PFSK-1 (cell line): ENCODE data around the gene CNIH2.

ENCODE experiments used
- FOXP2 ChIP-seq: optimal IDR thresholded peaks from 2 replicates; pipeline ENCODE3; 2011; ENCODE audit warnings: borderline replicate concordance, control low read depth, inconsistent platforms; ENCODE audit not compliant: insufficient read depth; ENCODE audit errors: extremely low read length, extremely low read depth
- POLR2AphosphoS5 ChIP-seq: IDR thresholded peaks from 2 replicates; pipeline ENCODE4 v1.6.1; 2012; ENCODE audit warnings: low read depth, mild to moderate bottlenecking, control low read depth, low read length, moderate library complexity
- SIN3A ChIP-seq: IDR thresholded peaks from 2 replicates; pipeline ENCODE4 v1.6.1; 2012; ENCODE audit warnings: mild to moderate bottlenecking, low read length, moderate library complexity, borderline replicate concordance; ENCODE audit not compliant: insufficient read depth
- TAF1 ChIP-seq: IDR thresholded peaks from 2 replicates; pipeline ENCODE4 v1.6.1; 2012; ENCODE audit warnings: low read length, control low read depth, borderline replicate concordance; ENCODE audit not compliant: insufficient read depth
- TF ChIP-seq, protein P1 (sequence below), 2 experiments: IDR thresholded peaks; 2 replicates each; pipeline versions ENCODE4 v1.6.1 to v1.8.0; 2011 to 2012; ENCODE audit warnings: low read depth in 2 of 2, low read length in 2 of 2, control low read depth in 1 of 2, inconsistent platforms in 1 of 2, mild to moderate bottlenecking in 1 of 2, moderate library complexity in 1 of 2; ENCODE audit not compliant: insufficient read depth in 1 of 2

Gene CNIH2

DNA sequence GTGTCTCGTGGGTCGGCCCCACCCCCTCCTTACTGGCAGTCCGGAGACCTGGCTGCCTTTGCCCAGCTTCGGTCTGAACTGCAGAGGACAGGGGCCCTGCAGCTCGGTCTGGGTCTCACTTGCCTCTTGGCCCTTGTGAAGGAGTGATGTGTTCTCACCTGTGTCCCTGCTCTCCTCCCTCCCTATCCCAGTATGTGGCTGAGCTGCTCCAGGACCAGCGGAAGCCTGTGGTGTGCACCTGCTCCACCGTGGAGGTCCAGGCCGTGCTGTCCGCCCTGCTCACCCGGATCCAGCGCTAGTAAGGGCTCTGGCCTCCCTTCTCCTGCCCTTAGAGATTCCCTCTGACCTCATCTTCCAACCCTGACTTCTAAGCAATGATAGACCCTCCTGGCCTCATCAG lies 45.2 kb upstream of the CNIH2 start:
- TF ChIP-seq, protein P1, sequence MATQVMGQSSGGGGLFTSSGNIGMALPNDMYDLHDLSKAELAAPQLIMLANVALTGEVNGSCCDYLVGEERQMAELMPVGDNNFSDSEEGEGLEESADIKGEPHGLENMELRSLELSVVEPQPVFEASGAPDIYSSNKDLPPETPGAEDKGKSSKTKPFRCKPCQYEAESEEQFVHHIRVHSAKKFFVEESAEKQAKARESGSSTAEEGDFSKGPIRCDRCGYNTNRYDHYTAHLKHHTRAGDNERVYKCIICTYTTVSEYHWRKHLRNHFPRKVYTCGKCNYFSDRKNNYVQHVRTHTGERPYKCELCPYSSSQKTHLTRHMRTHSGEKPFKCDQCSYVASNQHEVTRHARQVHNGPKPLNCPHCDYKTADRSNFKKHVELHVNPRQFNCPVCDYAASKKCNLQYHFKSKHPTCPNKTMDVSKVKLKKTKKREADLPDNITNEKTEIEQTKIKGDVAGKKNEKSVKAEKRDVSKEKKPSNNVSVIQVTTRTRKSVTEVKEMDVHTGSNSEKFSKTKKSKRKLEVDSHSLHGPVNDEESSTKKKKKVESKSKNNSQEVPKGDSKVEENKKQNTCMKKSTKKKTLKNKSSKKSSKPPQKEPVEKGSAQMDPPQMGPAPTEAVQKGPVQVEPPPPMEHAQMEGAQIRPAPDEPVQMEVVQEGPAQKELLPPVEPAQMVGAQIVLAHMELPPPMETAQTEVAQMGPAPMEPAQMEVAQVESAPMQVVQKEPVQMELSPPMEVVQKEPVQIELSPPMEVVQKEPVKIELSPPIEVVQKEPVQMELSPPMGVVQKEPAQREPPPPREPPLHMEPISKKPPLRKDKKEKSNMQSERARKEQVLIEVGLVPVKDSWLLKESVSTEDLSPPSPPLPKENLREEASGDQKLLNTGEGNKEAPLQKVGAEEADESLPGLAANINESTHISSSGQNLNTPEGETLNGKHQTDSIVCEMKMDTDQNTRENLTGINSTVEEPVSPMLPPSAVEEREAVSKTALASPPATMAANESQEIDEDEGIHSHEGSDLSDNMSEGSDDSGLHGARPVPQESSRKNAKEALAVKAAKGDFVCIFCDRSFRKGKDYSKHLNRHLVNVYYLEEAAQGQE (IDR thresholded peaks at IDR 0.05; ENCODE audit: insufficient read depth in 1 of 2, low read depth in 2 of 2, low read length in 2 of 2) = no peak
- TF ChIP-seq FOXP2 (no peak), POLR2AphosphoS5 (no peak), SIN3A (no peak), TAF1 (no peak)

DNA sequence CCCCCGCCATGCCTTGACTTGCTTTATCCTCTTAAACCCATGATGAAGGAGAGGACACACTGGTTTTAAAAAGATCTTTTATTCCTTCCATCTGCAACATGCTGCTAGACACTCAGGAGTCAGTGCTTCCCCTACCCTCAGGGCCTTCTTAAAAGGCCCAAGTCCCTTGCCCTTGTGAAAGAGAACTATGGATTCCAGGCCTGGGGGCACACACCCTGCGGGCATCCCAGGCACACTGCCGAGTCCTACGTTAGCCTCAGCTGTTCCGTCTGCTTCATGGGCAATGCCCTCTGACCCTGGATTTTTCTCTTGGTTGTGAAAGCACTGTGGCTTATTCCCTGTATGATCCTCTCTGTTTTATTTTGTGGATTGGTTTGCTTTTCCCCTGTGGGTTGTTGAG lies 44.7 kb upstream of the CNIH2 start:
- TF ChIP-seq, protein P1 (IDR thresholded peaks at IDR 0.05; ENCODE audit: insufficient read depth in 1 of 2, low read depth in 2 of 2, low read length in 2 of 2) = no peak
- TF ChIP-seq TAF1 (no peak), FOXP2 (no peak), SIN3A (no peak), POLR2AphosphoS5 (no peak)

DNA sequence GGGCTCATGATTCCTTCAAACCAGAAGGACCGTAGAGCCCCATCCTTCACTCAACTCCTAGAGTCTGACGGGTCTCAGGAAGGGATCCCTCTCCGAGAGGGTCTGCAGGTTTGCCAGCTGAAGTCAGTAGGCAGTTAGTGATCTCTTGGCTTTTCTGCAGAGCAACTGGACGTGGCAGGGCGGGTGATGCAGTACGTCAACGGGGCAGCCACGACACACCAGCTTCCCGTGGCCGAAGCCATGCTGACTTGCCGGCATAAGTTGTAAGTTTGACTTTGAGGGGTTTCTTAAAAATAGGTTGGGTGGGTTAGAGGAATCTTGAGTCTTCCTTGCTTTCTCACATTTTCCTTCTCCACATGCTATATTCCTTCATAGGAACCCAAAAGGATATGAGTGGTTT lies 42.8 kb upstream of the CNIH2 start:
- no peak for TF ChIP-seq FOXP2

DNA sequence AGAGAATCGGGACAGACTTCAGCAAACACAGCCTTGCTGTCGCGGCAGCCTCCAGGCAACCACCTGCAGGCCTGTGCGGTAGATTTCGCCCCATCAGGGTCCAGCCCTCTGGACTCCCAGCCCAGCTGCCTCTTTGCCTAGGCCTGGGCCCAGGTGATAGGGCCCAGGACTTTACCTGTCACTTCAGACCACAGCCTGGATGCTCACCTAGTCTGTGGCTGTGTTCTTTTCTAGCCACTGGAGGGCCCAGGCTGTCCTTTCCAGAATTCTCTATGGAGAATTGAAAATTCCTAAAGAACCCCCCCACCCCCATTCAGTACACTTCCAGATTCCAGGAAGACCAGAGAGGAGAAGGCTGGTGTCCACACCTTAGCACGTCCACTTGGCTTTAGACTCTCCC lies 40.1 kb upstream of the CNIH2 start:
- TF ChIP-seq SIN3A (no peak), TAF1 (no peak), FOXP2 (no peak), POLR2AphosphoS5 (no peak)
- TF ChIP-seq, protein P1 (IDR thresholded peaks at IDR 0.05; ENCODE audit: insufficient read depth in 1 of 2, low read depth in 2 of 2, low read length in 2 of 2) = no peak

DNA sequence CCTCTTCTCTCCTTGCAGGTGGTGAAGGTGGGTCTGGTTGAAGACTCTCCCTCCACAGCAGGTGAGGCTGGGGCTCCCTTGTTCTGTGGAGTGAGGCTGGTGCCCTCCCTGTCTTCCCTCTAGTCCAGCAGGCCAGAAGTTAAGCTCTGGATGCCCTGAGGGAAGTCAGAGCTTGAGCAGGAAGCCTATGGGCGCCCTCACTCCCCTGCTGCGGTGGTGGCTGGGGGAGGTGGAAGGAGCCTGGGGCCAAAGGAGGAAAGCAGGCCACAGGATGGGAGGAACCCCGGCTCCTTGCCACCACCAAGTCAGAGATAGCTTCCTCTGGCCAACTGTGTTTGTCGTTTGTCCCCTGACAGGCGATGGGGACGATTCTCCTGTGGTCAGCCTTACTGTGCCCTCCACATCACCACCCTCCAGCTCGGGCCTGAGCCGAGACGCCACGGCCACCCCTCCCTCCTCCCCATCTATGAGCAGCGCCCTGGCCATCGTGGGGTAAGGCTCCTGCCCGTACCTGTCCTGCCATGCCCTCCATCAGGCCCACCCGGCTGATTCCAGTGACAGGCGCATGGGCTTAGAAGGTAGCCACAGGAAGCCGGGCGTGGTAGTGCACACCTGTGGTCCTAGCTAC lies 39.1 kb upstream of the CNIH2 start:
- TF ChIP-seq SIN3A = no peak
- no peak for TF ChIP-seq FOXP2
- TF ChIP-seq, protein P1 (IDR thresholded peaks at IDR 0.05; ENCODE audit: insufficient read depth in 1 of 2, low read depth in 2 of 2, low read length in 2 of 2) = no peak
- TF ChIP-seq TAF1 = no peak
- TF ChIP-seq POLR2AphosphoS5 = no peak
